ENCODE measurements around the gene TBC1D19. TPM values are rescaled to one million over a fixed set of nuclear protein-coding genes. Genes with fewer than 3 reads are reported as not detected.
"Not testable (repeated sequence)": the region's sequence is repeated elsewhere in the genome, so short reads cannot be mapped to it uniquely, and the experiment has no call there.

The TBC1D19 gene
- total RNA-seq, 4 donors from 2014 or later = 9.5 to 24.9 (median 11.2) TPM

- Histone ChIP-seq H3K27ac (replicated peaks in 1 of 4) (no peak overlapping the region), H3K4me1 (no peaks in the 10 kb centered on the region), H3K36me3 (no peaks in the 10 kb centered on the region), H3K27me3 (no peaks in the 10 kb centered on the region), H3K9me3 (no peaks in the 10 kb centered on the region), H3K4me3 (no peak overlapping the region)
- intact Hi-C loops (cut with DNase I) = no loop called here
- TF ChIP-seq EP300 (IDR thresholded peaks at IDR 0.05) (no peak), CTCF (IDR thresholded peaks at IDR 0.05) (no peak), POLR2AphosphoS5 (IDR thresholded peaks at IDR 0.05) (no peak), POLR2A (IDR thresholded peaks at IDR 0.05; ENCODE audit: low read depth) (no peak)
- no peak for DNase-seq (ENCODE audit: extremely low spot score)
Measured at GRCh38 chr4:26619784-26620183, 35.9 kb downstream of the TBC1D19 start.

GRCh38 chr4:26621366-26621765, 37.5 kb downstream of the TBC1D19 start:
- 89% methylated on average over 3 of the region's 3 CpGs for WGBS
- H3K9me3 ChIP-seq = no peaks in the 10 kb centered on the region
- no peak overlapping the region for H3K4me3 ChIP-seq
- intact Hi-C loops (cut with DNase I) = no loop called here
- no peak for DNase-seq (ENCODE audit: extremely low spot score)
- TF ChIP-seq CTCF (IDR thresholded peaks at IDR 0.05) = no peak
- TF ChIP-seq POLR2A (IDR thresholded peaks at IDR 0.05; ENCODE audit: low read depth) = no peak
- TF ChIP-seq EP300 (IDR thresholded peaks at IDR 0.05) = no peak
- no peak for TF ChIP-seq POLR2AphosphoS5 (IDR thresholded peaks at IDR 0.05)
- no peaks in the 10 kb centered on the region for H3K27me3 ChIP-seq
- no peaks in the 10 kb centered on the region for H3K4me1 ChIP-seq
- H3K36me3 ChIP-seq = no peaks in the 10 kb centered on the region
- no peak overlapping the region for H3K27ac ChIP-seq (replicated peaks in 1 of 4)

GRCh38 chr4:26622913-26623312, 39.0 kb downstream of the TBC1D19 start:
- Histone ChIP-seq H3K27ac (replicated peaks in 1 of 4) (no peak overlapping the region), H3K4me3 (no peak overlapping the region), H3K4me1 (no peaks in the 10 kb centered on the region), H3K9me3 (no peaks in the 10 kb centered on the region), H3K27me3 (no peaks in the 10 kb centered on the region), H3K36me3 (no peaks in the 10 kb centered on the region)
- no peak for TF ChIP-seq CTCF (IDR thresholded peaks at IDR 0.05)
- no peak for TF ChIP-seq POLR2A (IDR thresholded peaks at IDR 0.05; ENCODE audit: low read depth)
- TF ChIP-seq POLR2AphosphoS5 (IDR thresholded peaks at IDR 0.05) = no peak
- TF ChIP-seq EP300 (IDR thresholded peaks at IDR 0.05) = no peak
- DNase-seq (ENCODE audit: extremely low spot score) = no peak
- intact Hi-C loops (cut with DNase I) = no loop called here
- 83% methylated on average over 2 of the region's 2 CpGs for WGBS

- H3K9me3 ChIP-seq; intact Hi-C loops (cut with DNase I); H3K4me1 ChIP-seq; H3K4me3 ChIP-seq; H3K27ac ChIP-seq (replicated peaks in 1 of 4); DNase-seq (ENCODE audit: extremely low spot score); H3K27me3 ChIP-seq: not testable (repeated sequence)
- 97% methylated on average over 2 of the region's 2 CpGs for WGBS
- H3K36me3 ChIP-seq = peaks cover 0 to 11% (median 0%) of the 10 kb centered on the region in 4 donors
Measured at GRCh38 chr4:26626658-26627057, 42.8 kb downstream of the TBC1D19 start.

GRCh38 chr4:26632916-26633315, 49.0 kb downstream of the TBC1D19 start:
- WGBS = 96% methylated on average over 1 of the region's 1 CpG
- intact Hi-C loops (cut with DNase I) = no loop called here
- no peaks in the 10 kb centered on the region for H3K4me1 ChIP-seq
- peaks cover under 1 to 30% (median 8%) of the 10 kb centered on the region in 4 donors for H3K36me3 ChIP-seq
- no peak overlapping the region for H3K4me3 ChIP-seq
- H3K27ac ChIP-seq (replicated peaks in 1 of 4) = no peak overlapping the region
- TF ChIP-seq POLR2AphosphoS5 (IDR thresholded peaks at IDR 0.05) (no peak), EP300 (IDR thresholded peaks at IDR 0.05) (no peak), POLR2A (IDR thresholded peaks at IDR 0.05; ENCODE audit: low read depth) (no peak), CTCF (IDR thresholded peaks at IDR 0.05) (no peak)
- DNase-seq (ENCODE audit: extremely low spot score) = no peak
- H3K27me3 ChIP-seq = no peaks in the 10 kb centered on the region
- no peaks in the 10 kb centered on the region for H3K9me3 ChIP-seq
